Gastrocnemius medialis (tissue), 4 donors: ENCODE results near the gene TMTC1. TPM values are rescaled to one million over a fixed set of nuclear protein-coding genes. Genes with fewer than 3 reads are reported as not detected.

Source experiments
- ATAC-seq, 2 donors: fragments of 150-250 bp; one replicate each; pipeline ENCODE4 v1.9.1; 2016
- DNase-seq, 2 donors: peaks; one replicate each; pipeline ENCODE4 v3.0.0-alpha.2; 2019
- H3K27ac ChIP-seq, 4 donors: fragments of 200-600 bp; sonication (generic); 1 replicate in 1 of 4; 2 replicates in 3 of 4; pipeline ENCODE4 v1.5.1; 2016 to 2018; ENCODE audit warnings: mild to moderate bottlenecking in 2 of 4, moderate library complexity in 1 of 4
- H3K27me3 ChIP-seq, 3 donors: fragments of 200-600 bp; sonication (generic) in 2 of 3; 1 replicate in 1 of 3; 2 replicates in 2 of 3; pipeline versions ENCODE4 v1.5.1 to v1.6.0; 2016 to 2019; ENCODE audit warnings: mild to moderate bottlenecking in 1 of 3, moderate library complexity in 1 of 3
- H3K36me3 ChIP-seq, 2 donors: fragments of 200-600 bp; sonication (generic) in 1 of 2; one replicate each; pipeline ENCODE4 v1.5.1; 2017 to 2018
- H3K4me1 ChIP-seq, 2 donors: fragments of 200-600 bp; sonication (generic) in 1 of 2; one replicate each; pipeline ENCODE4 v1.5.1; 2016 to 2017; ENCODE audit warnings: mild to moderate bottlenecking in 2 of 2
- H3K4me3 ChIP-seq, 4 donors: fragments of 200-600 bp; sonication (generic) in 3 of 4; 1 replicate in 1 of 4; 2 replicates in 3 of 4; pipeline ENCODE4 v1.5.1; 2016 to 2019; ENCODE audit warnings: mild to moderate bottlenecking in 2 of 4
- H3K9me3 ChIP-seq, 3 donors: fragments of 200-600 bp; sonication (generic) in 2 of 3; 1 replicate in 1 of 3; 2 replicates in 2 of 3; pipeline ENCODE4 v1.5.1; 2016 to 2019
- POLR2A ChIP-seq, 2 donors: fragments of 450-650 bp; IDR thresholded peaks; one replicate each; pipeline ENCODE4 v1.6.1; 2017; ENCODE audit warnings: antibody characterized with exemption in 2 of 2, mild to moderate bottlenecking in 2 of 2, moderate library complexity in 2 of 2
- in situ Hi-C, 4 donors: fragments of 200-750 bp; cut with MboI; loops; one replicate each; pipeline versions ENCODE4 v1.15.0 to v1.8.0; 2017; ENCODE audit warnings: low sequenced_read_pairs in 4 of 4
- intact Hi-C: fragments of 100-400 bp; cut with DNase I; formaldehyde crosslinking; loops from one replicate; pipeline ENCODE4 v1.15.1; 2023; ENCODE audit warnings: low total_unique reads
- total RNA-seq, 4 donors: library from RNA; depleted of rRNA; stranded (reverse); fragments of >200 nt; gene quantifications; one replicate each; pipeline versions ENCODE4 v1.1.0 to v1.2.3, GENCODE V29; 2016
- TF ChIP-seq, protein P1 (sequence below), 5 experiments: fragments of 450-650 bp in 3 of 5; fragments of 200-600 bp in 2 of 5; sonication (generic) in 2 of 5; IDR thresholded peaks in 4 of 5; conservative IDR thresholded peaks in 1 of 5; 1 replicate in 4 of 5; 2 replicates in 1 of 5; pipeline ENCODE4 v1.5.1; 2016 to 2019; ENCODE audit warnings: antibody characterized with exemption in 5 of 5, mild to moderate bottlenecking in 3 of 5, moderate library complexity in 3 of 5

TMTC1 gene
- total RNA-seq, 4 donors from 2014 or later: 38.5 to 83.5 (median 42.6) TPM

DNA sequence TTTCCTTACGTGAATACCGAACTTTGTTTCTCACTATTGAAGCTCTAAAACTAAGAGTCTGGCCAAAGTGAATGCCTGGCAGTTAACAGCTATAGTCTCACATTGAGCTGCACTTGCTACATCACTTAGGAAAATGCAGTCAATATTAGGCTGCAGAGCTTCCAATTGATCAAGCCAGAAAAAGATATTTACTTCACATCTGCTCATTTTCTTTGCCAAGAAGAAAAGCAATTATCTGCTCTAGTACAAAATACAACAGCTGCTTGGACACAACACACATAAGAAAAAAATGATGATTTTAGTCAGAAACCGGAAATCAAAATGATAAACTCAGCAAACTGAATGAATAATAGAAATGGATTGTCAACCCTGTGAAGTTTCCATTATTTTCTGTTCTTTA lies 45.4 kb downstream of the TMTC1 start:
- Histone ChIP-seq H3K4me3 (no peak overlapping the region), H3K9me3 (no peaks in the 10 kb centered on the region), H3K27ac (peak overlapping the region; percentile 79 to 93 (median 82)), H3K27me3 (no peaks in the 10 kb centered on the region), H3K4me1 (peaks cover 91 to 93% of the 10 kb centered on the region in 2 donors), H3K36me3 (no peaks in the 10 kb centered on the region)
- DNase-seq (no peak), ATAC-seq (no peak)
- no peak for TF ChIP-seq POLR2A (IDR thresholded peaks at IDR 0.05)
- TF ChIP-seq, protein P1, sequence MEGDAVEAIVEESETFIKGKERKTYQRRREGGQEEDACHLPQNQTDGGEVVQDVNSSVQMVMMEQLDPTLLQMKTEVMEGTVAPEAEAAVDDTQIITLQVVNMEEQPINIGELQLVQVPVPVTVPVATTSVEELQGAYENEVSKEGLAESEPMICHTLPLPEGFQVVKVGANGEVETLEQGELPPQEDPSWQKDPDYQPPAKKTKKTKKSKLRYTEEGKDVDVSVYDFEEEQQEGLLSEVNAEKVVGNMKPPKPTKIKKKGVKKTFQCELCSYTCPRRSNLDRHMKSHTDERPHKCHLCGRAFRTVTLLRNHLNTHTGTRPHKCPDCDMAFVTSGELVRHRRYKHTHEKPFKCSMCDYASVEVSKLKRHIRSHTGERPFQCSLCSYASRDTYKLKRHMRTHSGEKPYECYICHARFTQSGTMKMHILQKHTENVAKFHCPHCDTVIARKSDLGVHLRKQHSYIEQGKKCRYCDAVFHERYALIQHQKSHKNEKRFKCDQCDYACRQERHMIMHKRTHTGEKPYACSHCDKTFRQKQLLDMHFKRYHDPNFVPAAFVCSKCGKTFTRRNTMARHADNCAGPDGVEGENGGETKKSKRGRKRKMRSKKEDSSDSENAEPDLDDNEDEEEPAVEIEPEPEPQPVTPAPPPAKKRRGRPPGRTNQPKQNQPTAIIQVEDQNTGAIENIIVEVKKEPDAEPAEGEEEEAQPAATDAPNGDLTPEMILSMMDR (IDR thresholded peaks at IDR 0.05 in 4 of 5, conservative IDR thresholded peaks at IDR 0.05 in 1 of 5): no peak
- in situ Hi-C loops (no loop called here), intact Hi-C loops (no loop called here)

DNA sequence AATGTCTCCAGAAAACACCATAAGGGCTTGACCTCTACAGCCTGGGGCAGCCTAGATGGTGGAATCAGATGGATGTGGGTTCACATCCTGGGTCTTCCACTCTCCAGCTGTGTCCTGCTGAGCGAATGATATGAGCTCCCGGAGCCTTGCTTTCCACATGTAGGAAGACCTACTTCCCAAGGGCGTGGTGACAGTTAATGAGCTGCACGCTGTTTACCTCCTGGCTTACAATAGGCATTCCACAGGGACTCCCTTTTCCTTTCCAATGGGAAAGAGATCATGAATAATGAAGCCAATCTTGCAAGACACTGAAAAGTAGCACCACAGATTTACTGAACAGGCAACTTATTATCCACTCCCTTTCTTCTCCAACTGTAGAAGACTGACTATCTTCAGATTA lies 46.1 kb downstream of the TMTC1 start:
- peak overlapping the region; percentile 79 to 93 (median 82) for H3K27ac ChIP-seq
- ATAC-seq: no peak
- H3K9me3 ChIP-seq: no peaks in the 10 kb centered on the region
- no peaks in the 10 kb centered on the region for H3K27me3 ChIP-seq
- no peak for DNase-seq
- intact Hi-C loops: no loop called here
- H3K4me3 ChIP-seq: no peak overlapping the region
- H3K4me1 ChIP-seq: peaks cover 91 to 93% of the 10 kb centered on the region in 2 donors
- in situ Hi-C loops: no loop called here
- no peaks in the 10 kb centered on the region for H3K36me3 ChIP-seq
- TF ChIP-seq, protein P1 (IDR thresholded peaks at IDR 0.05 in 4 of 5, conservative IDR thresholded peaks at IDR 0.05 in 1 of 5): no peak
- TF ChIP-seq POLR2A (IDR thresholded peaks at IDR 0.05): no peak

DNA sequence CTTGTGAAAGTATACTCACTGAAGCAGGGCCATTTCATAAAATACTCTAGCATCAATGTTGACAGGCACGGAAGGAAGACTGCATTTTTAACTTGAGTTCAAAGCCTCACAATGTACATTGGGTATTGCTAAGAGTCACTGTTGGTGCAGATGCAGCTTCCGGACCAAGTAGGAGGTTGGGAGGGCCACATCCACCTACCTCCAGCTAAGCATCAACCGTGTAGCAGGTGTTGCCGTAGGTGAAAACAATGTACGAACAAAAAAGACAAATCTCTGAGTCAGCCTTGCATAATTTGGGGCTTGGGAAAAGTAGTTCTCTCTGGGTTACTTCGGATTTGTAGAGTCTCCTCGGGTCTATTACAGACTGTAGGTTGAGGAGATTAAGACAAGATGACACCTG lies 48.1 kb downstream of the TMTC1 start:
- Histone ChIP-seq H3K27me3 (no peaks in the 10 kb centered on the region), H3K4me3 (no peak overlapping the region), H3K9me3 (no peaks in the 10 kb centered on the region), H3K36me3 (no peaks in the 10 kb centered on the region), H3K27ac (peak overlapping the region; percentile 79 to 93 (median 82)), H3K4me1 (peaks cover 91 to 93% of the 10 kb centered on the region in 2 donors)
- ATAC-seq (no peak), DNase-seq (no peak)
- intact Hi-C loops: no loop called here
- in situ Hi-C loops: no loop called here
- TF ChIP-seq, protein P1 (IDR thresholded peaks at IDR 0.05 in 4 of 5, conservative IDR thresholded peaks at IDR 0.05 in 1 of 5): no peak
- TF ChIP-seq POLR2A (IDR thresholded peaks at IDR 0.05): no peak

DNA sequence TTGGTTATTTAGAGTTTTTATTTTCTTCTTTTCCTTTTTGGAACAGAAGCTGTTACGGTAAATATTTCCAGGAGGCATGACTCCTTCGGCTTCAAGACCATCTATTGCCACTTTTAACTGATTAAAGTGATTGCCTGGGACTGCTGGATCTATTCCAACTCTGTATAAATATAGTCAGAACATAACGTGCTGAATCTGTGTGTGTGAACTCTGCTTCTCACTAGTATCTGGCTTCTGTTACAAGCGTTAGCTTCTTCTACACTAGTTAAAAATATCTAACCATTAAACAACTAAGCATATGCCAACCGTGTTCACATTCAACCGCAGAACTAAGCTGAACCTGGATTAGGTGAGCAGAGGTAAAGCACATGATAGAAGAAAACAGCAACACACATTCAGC lies 49.0 kb downstream of the TMTC1 start:
- ATAC-seq: peak; percentile 85 to 88
- peaks cover 96 to 99% of the 10 kb centered on the region in 2 donors for H3K4me1 ChIP-seq
- in situ Hi-C loops: no loop called here
- intact Hi-C loops: no loop called here
- no peaks in the 10 kb centered on the region for H3K36me3 ChIP-seq
- peak overlapping the region in 2 of 4 donors; percentile 8 to 17 for H3K4me3 ChIP-seq
- no peaks in the 10 kb centered on the region for H3K27me3 ChIP-seq
- DNase-seq: no peak
- peak overlapping the region; percentile 79 to 93 (median 82) for H3K27ac ChIP-seq
- TF ChIP-seq POLR2A (IDR thresholded peaks at IDR 0.05): peak in 1 of 2 donors; percentile 21
- TF ChIP-seq, protein P1 (IDR thresholded peaks at IDR 0.05 in 4 of 5, conservative IDR thresholded peaks at IDR 0.05 in 1 of 5): no peak
- H3K9me3 ChIP-seq: no peaks in the 10 kb centered on the region

DNA sequence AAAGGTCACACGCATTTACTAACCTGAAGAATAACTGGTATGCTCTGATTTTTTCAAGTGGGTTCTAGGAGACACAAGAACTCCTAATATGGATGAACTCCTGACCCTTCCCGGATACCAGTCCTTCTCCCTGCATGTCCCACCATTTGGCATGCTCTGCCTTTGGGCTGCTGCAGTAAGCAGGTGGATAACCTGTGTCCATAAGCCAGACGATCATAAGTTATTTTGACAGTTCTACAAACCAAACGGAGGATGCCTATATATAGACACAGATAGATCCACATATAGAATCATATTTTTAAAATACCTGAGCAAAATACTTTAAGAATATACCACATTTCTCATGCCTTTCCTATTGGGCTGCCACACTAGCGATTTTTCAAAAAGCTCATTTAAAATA lies 49.4 kb downstream of the TMTC1 start:
- Histone ChIP-seq H3K9me3 (no peaks in the 10 kb centered on the region), H3K36me3 (no peaks in the 10 kb centered on the region), H3K4me1 (peaks cover 96 to 99% of the 10 kb centered on the region in 2 donors), H3K27ac (peak overlapping the region; percentile 79 to 93 (median 82)), H3K27me3 (no peaks in the 10 kb centered on the region), H3K4me3 (peak overlapping the region in 2 of 4 donors; percentile 8 to 17)
- peak; percentile 43 to 72 for ATAC-seq
- intact Hi-C loops (no loop called here), in situ Hi-C loops (no loop called here)
- no peak for TF ChIP-seq POLR2A (IDR thresholded peaks at IDR 0.05)
- TF ChIP-seq, protein P1 (IDR thresholded peaks at IDR 0.05 in 4 of 5, conservative IDR thresholded peaks at IDR 0.05 in 1 of 5): no peak
- DNase-seq: peak in 1 of 2 donors; percentile 30
